HUES6 (cell line): ENCODE measurements around the gene DPYSL3.

ENCODE experiments used
- H3K27ac ChIP-seq: 2 replicates; pipeline ENCODE4 v1.7.0; 2013; ENCODE audit warnings: low read depth, mild to moderate bottlenecking, low read length, inconsistent platforms
- H3K27me3 ChIP-seq: 2 replicates; pipeline ENCODE4 v1.6.1; 2013; ENCODE audit warnings: low read length; ENCODE audit not compliant: control insufficient read depth, insufficient read depth
- H3K36me3 ChIP-seq: 2 replicates; pipeline ENCODE4 v1.6.1; 2013; ENCODE audit warnings: low read length; ENCODE audit not compliant: control insufficient read depth, insufficient read depth
- H3K4me1 ChIP-seq: 2 replicates; pipeline ENCODE4 v1.6.1; 2013; ENCODE audit warnings: low read length; ENCODE audit not compliant: control insufficient read depth, insufficient read depth
- H3K4me3 ChIP-seq: 2 replicates; pipeline ENCODE4 v1.5.1; 2013; ENCODE audit warnings: low read depth, low read length
- H3K9ac ChIP-seq: one replicate; pipeline ENCODE4 v1.6.1; 2013; ENCODE audit warnings: mild to moderate bottlenecking, low read length
- H3K9me3 ChIP-seq: 2 replicates; pipeline ENCODE4 v1.6.1; 2013; ENCODE audit warnings: low read depth, low read length; ENCODE audit not compliant: control insufficient read depth, insufficient read depth

Gene DPYSL3

GRCh38 chr5:147453875-147454814 lies 55.7 kb downstream of the DPYSL3 start:
- Histone ChIP-seq H3K27me3 (peaks cover 8% of the 10 kb centered on the region; the same call in 1 of the 2 replicates), H3K36me3 (no peaks in the 10 kb centered on the region), H3K9ac (peak overlapping the region; percentile 88), H3K4me3 (peak overlapping the region; percentile 99), H3K4me1 (peaks cover 44% of the 10 kb centered on the region), H3K9me3 (no peaks in the 10 kb centered on the region), H3K27ac (peak overlapping the region; percentile 66)

- Histone ChIP-seq H3K36me3 (peaks cover 2% of the 10 kb centered on the region; the same call in 1 of the 2 replicates), H3K9me3 (no peaks in the 10 kb centered on the region), H3K4me3 (peak overlapping the region; percentile 99), H3K27ac (no peak overlapping the region; the same call in 1 of the 2 replicates), H3K9ac (peak overlapping the region; percentile 88), H3K4me1 (peaks cover 56% of the 10 kb centered on the region), H3K27me3 (peaks cover 8% of the 10 kb centered on the region; the same call in 1 of the 2 replicates)
Measured at GRCh38 chr5:147452165-147452811, 57.6 kb downstream of the DPYSL3 start.

- peaks cover 8% of the 10 kb centered on the region; the same call in 1 of the 2 replicates for H3K27me3 ChIP-seq
- H3K27ac ChIP-seq = no peak overlapping the region; the same call in 1 of the 2 replicates
- no peaks in the 10 kb centered on the region for H3K9me3 ChIP-seq
- H3K9ac ChIP-seq = peak overlapping the region; percentile 18
- H3K4me3 ChIP-seq = peak overlapping the region; percentile 99
- peaks cover 13% of the 10 kb centered on the region for H3K36me3 ChIP-seq
- peaks cover 60% of the 10 kb centered on the region for H3K4me1 ChIP-seq
Measured at GRCh38 chr5:147451193-147451592, 58.7 kb downstream of the DPYSL3 start.

- peak overlapping the region; percentile 99 for H3K4me3 ChIP-seq
- H3K9ac ChIP-seq = no peak overlapping the region
- H3K27ac ChIP-seq = no peak overlapping the region
- H3K36me3 ChIP-seq = peaks cover 19% of the 10 kb centered on the region
- H3K4me1 ChIP-seq = peaks cover 58% of the 10 kb centered on the region
- peaks cover 8% of the 10 kb centered on the region; the same call in 1 of the 2 replicates for H3K27me3 ChIP-seq
- H3K9me3 ChIP-seq = no peaks in the 10 kb centered on the region
Measured at GRCh38 chr5:147450606-147451005, 59.3 kb downstream of the DPYSL3 start.

GRCh38 chr5:147448766-147449165 lies 61.1 kb downstream of the DPYSL3 start:
- no peak overlapping the region for H3K9ac ChIP-seq
- H3K36me3 ChIP-seq = peaks cover 36% of the 10 kb centered on the region
- peaks cover 8% of the 10 kb centered on the region; the same call in 1 of the 2 replicates for H3K27me3 ChIP-seq
- no peaks in the 10 kb centered on the region for H3K9me3 ChIP-seq
- H3K4me1 ChIP-seq = peaks cover 45% of the 10 kb centered on the region
- H3K4me3 ChIP-seq = no peak overlapping the region
- H3K27ac ChIP-seq = no peak overlapping the region

- Histone ChIP-seq H3K27me3 (no peaks in the 10 kb centered on the region), H3K9me3 (no peaks in the 10 kb centered on the region), H3K4me1 (peaks cover 53% of the 10 kb centered on the region), H3K27ac (no peak overlapping the region), H3K4me3 (no peak overlapping the region), H3K36me3 (peaks cover 41% of the 10 kb centered on the region), H3K9ac (no peak overlapping the region)
Measured at GRCh38 chr5:147446523-147446922, 63.3 kb downstream of the DPYSL3 start.

GRCh38 chr5:147445917-147446316 lies 64.0 kb downstream of the DPYSL3 start:
- Histone ChIP-seq H3K4me1 (peaks cover 52% of the 10 kb centered on the region), H3K27me3 (no peaks in the 10 kb centered on the region), H3K9ac (no peak overlapping the region), H3K27ac (no peak overlapping the region), H3K36me3 (peaks cover 41% of the 10 kb centered on the region), H3K9me3 (no peaks in the 10 kb centered on the region), H3K4me3 (no peak overlapping the region)

- peaks cover 41% of the 10 kb centered on the region for H3K36me3 ChIP-seq
Measured at GRCh38 chr5:147445090-147445489, 64.8 kb downstream of the DPYSL3 start.

GRCh38 chr5:147442224-147442623 lies 67.6 kb downstream of the DPYSL3 start:
- Histone ChIP-seq H3K36me3 (peaks cover 48% of the 10 kb centered on the region), H3K4me3 (no peak overlapping the region), H3K27me3 (no peaks in the 10 kb centered on the region), H3K9me3 (no peaks in the 10 kb centered on the region), H3K4me1 (peaks cover 49% of the 10 kb centered on the region), H3K9ac (no peak overlapping the region), H3K27ac (no peak overlapping the region)

More at GRCh38 chr5:147445090-147445489, 64.8 kb downstream of the DPYSL3 start:
- H3K9me3 ChIP-seq = no peaks in the 10 kb centered on the region
- peaks cover 50% of the 10 kb centered on the region for H3K4me1 ChIP-seq
- H3K27me3 ChIP-seq = no peaks in the 10 kb centered on the region
- H3K9ac ChIP-seq = no peak overlapping the region
- no peak overlapping the region for H3K4me3 ChIP-seq
- no peak overlapping the region for H3K27ac ChIP-seq

GRCh38 chr5:147441191-147441695 lies 68.6 kb downstream of the DPYSL3 start:
- H3K9ac ChIP-seq = no peak overlapping the region
- no peaks in the 10 kb centered on the region for H3K9me3 ChIP-seq
- peaks cover 50% of the 10 kb centered on the region for H3K4me1 ChIP-seq
- H3K4me3 ChIP-seq = no peak overlapping the region
- H3K36me3 ChIP-seq = peaks cover 44% of the 10 kb centered on the region
- H3K27me3 ChIP-seq = no peaks in the 10 kb centered on the region
- H3K27ac ChIP-seq = no peak overlapping the region
